HG02938 (cell line): ENCODE data around the gene TRIM28.
A peak's percentile ranks its signal among the peaks of the same experiment; 100 is the strongest.
"Not testable (repeated sequence)": the region's sequence is repeated elsewhere in the genome, so short reads cannot be mapped to it uniquely, and the experiment has no call there.

Experiments used
- ATAC-seq: cut with Tn5 transposase; IDR thresholded peaks from one replicate; pipeline ENCODE4 v1.9.1; 2021; ENCODE audit warnings: mild to moderate bottlenecking, moderate library complexity; ENCODE audit not compliant: unreplicated experiment

Gene TRIM28

GRCh38 chr19:58573658-58574164 lies 29.8 kb downstream of the TRIM28 start:
- ATAC-seq, result no peak

- ATAC-seq, result peak; percentile 38
Measured at GRCh38 chr19:58575183-58576041, 31.5 kb downstream of the TRIM28 start.

- ATAC-seq, result not testable (repeated sequence)
Measured at GRCh38 chr19:58577581-58577980, 33.7 kb downstream of the TRIM28 start.

GRCh38 chr19:58578012-58578925 lies 34.4 kb downstream of the TRIM28 start:
- ATAC-seq, result no peak

- ATAC-seq, result no peak
Measured at GRCh38 chr19:58579473-58580142, 35.7 kb downstream of the TRIM28 start.

- no peak for ATAC-seq
Measured at GRCh38 chr19:58581227-58582141, 37.6 kb downstream of the TRIM28 start.

GRCh38 chr19:58582985-58583384 lies 39.1 kb downstream of the TRIM28 start:
- ATAC-seq, result no peak

- ATAC-seq, result no peak
Measured at GRCh38 chr19:58584498-58585441, 40.9 kb downstream of the TRIM28 start.

GRCh38 chr19:58585442-58586132 lies 41.7 kb downstream of the TRIM28 start:
- ATAC-seq, result no peak

GRCh38 chr19:58586133-58586765 lies 42.4 kb downstream of the TRIM28 start:
- no peak for ATAC-seq
